ENCODE data around the gene KLHL36.
"Not testable (repeated sequence)": the region's sequence is repeated elsewhere in the genome, so short reads cannot be mapped to it uniquely, and the experiment has no call there.

The KLHL36 gene

GRCh38 chr16:84616515-84616914, 31.8 kb upstream of the KLHL36 start:
- DNase-seq (ENCODE audit: low spot score): no peak

- DNase-seq (ENCODE audit: low spot score): no peak
Measured at GRCh38 chr16:84617041-84617790, 31.1 kb upstream of the KLHL36 start.

- peak; percentile 93 for DNase-seq (ENCODE audit: low spot score)
Measured at GRCh38 chr16:84617791-84618580, 30.3 kb upstream of the KLHL36 start, which contains the start of gene COTL1. COTL1 (minus strand) TSS chr16:84618078; CDS start chr16:84617914, 164 bp downstream.

GRCh38 chr16:84618581-84619460, 29.5 kb upstream of the KLHL36 start:
- no peak for DNase-seq (ENCODE audit: low spot score)

GRCh38 chr16:84620913-84621312, 27.4 kb upstream of the KLHL36 start:
- DNase-seq (ENCODE audit: low spot score): not testable (repeated sequence)

GRCh38 chr16:84625556-84625955, 22.8 kb upstream of the KLHL36 start:
- no peak for DNase-seq (ENCODE audit: low spot score)

- DNase-seq (ENCODE audit: low spot score): no peak
Measured at GRCh38 chr16:84628226-84628731, 20.0 kb upstream of the KLHL36 start.

GRCh38 chr16:84629580-84629979, 18.7 kb upstream of the KLHL36 start:
- DNase-seq (ENCODE audit: low spot score): no peak

- DNase-seq (ENCODE audit: low spot score): no peak
Measured at GRCh38 chr16:84630009-84630408, 18.3 kb upstream of the KLHL36 start.

- DNase-seq (ENCODE audit: low spot score): no peak
Measured at GRCh38 chr16:84630446-84631152, 17.7 kb upstream of the KLHL36 start.

- no peak for DNase-seq (ENCODE audit: low spot score)
Measured at GRCh38 chr16:84631153-84631466, 17.2 kb upstream of the KLHL36 start.

- no peak for DNase-seq (ENCODE audit: low spot score)
Measured at GRCh38 chr16:84631886-84632285, 16.4 kb upstream of the KLHL36 start.

- DNase-seq (ENCODE audit: low spot score): not testable (repeated sequence)
Measured at GRCh38 chr16:84632862-84633261, 15.4 kb upstream of the KLHL36 start.

- DNase-seq (ENCODE audit: low spot score): no peak
Measured at GRCh38 chr16:84633622-84634021, 14.7 kb upstream of the KLHL36 start.

- DNase-seq (ENCODE audit: low spot score): no peak
Measured at GRCh38 chr16:84635702-84636101, 12.6 kb upstream of the KLHL36 start.

GRCh38 chr16:84637709-84638108, 10.6 kb upstream of the KLHL36 start:
- no peak for DNase-seq (ENCODE audit: low spot score)

- DNase-seq (ENCODE audit: low spot score): no peak
Measured at GRCh38 chr16:84638231-84638806, 10.0 kb upstream of the KLHL36 start.

- DNase-seq (ENCODE audit: low spot score): no peak
Measured at GRCh38 chr16:84640145-84640544, 8.2 kb upstream of the KLHL36 start.

GRCh38 chr16:84641643-84642358, 6.5 kb upstream of the KLHL36 start:
- no peak for DNase-seq (ENCODE audit: low spot score)

GRCh38 chr16:84643180-84643583, 5.1 kb upstream of the KLHL36 start:
- no peak for DNase-seq (ENCODE audit: low spot score)

- no peak for DNase-seq (ENCODE audit: low spot score)
Measured at GRCh38 chr16:84643674-84644073, 4.6 kb upstream of the KLHL36 start.

Data from putamen (tissue), 1 donor.